Naive thymus-derived CD4-positive, alpha-beta T cell (primary cell): ENCODE measurements around the gene SMC1B. TPM values are rescaled to one million over a fixed set of nuclear protein-coding genes. Genes with fewer than 3 reads are reported as not detected.
"Not testable (repeated sequence)": the region's sequence is repeated elsewhere in the genome, so short reads cannot be mapped to it uniquely, and the experiment has no call there.

Source experiments
- ATAC-seq: fragments of 150-1000 bp; cut with Tn5 transposase; 2 replicates; pipeline ENCODE4 v1.10.0; 2021; ENCODE audit warnings: mild to moderate bottlenecking, moderate library complexity
- CTCF ChIA-PET: fragments of 350-600 bp; sonication (Branson Sonifier 250); formaldehyde crosslinking; loops from one replicate; lab custom pipeline; 2021; ENCODE audit warnings: antibody characterized with exemption; lab: Charles Lee
- POLR2A ChIA-PET: fragments of 350-600 bp; sonication (Branson Sonifier 250); formaldehyde crosslinking; loops from one replicate; lab custom pipeline; 2021; ENCODE audit warnings: antibody characterized with exemption, inconsistent platforms; lab: Charles Lee
- DNase-seq, 9 donors: peaks; one replicate each; pipeline versions ENCODE4 v3.0.0 to v3.0.0-alpha.2; 2020 to 2022; ENCODE audit warnings: mixed read lengths in 1 of 9
- H3K27ac ChIP-seq: one replicate; pipeline ENCODE4 v1.7.0; 2013; ENCODE audit warnings: mild to moderate bottlenecking, low read depth, low read length, moderate library complexity
- H3K27me3 ChIP-seq, 2 donors: one replicate each; pipeline ENCODE4 v1.7.0; 2013; ENCODE audit warnings: low read length in 2 of 2, mild to moderate bottlenecking in 2 of 2, moderate library complexity in 2 of 2; ENCODE audit not compliant: control insufficient read depth in 2 of 2, insufficient read depth in 2 of 2
- H3K36me3 ChIP-seq, 3 experiments: 1 replicate in 2 of 3; 2 replicates in 1 of 3; pipeline ENCODE4 v1.7.0; 2013; ENCODE audit warnings: low read length in 3 of 3, mild to moderate bottlenecking in 3 of 3, moderate library complexity in 1 of 3; ENCODE audit not compliant: insufficient read depth in 3 of 3, control insufficient read depth in 2 of 3
- H3K4me1 ChIP-seq, 2 donors: one replicate each; pipeline ENCODE4 v1.7.0; 2013; ENCODE audit warnings: low read length in 2 of 2, mild to moderate bottlenecking in 2 of 2, moderate library complexity in 1 of 2; ENCODE audit not compliant: control insufficient read depth in 2 of 2, insufficient read depth in 2 of 2
- H3K4me3 ChIP-seq: 2 replicates; pipeline ENCODE4 v1.7.0; 2013; ENCODE audit warnings: mild to moderate bottlenecking, low read length
- H3K9me3 ChIP-seq, 3 experiments: 1 replicate in 2 of 3; 2 replicates in 1 of 3; pipeline ENCODE4 v1.7.0; 2013; ENCODE audit warnings: low read length in 3 of 3; ENCODE audit not compliant: control insufficient read depth in 2 of 3
- H3K27ac Mint-ChIP-seq, 9 donors: one replicate each; pipeline ENCODE4 v1.8.0; 2020 to 2022; ENCODE audit warnings: mixed read lengths in 9 of 9, mild to moderate bottlenecking in 8 of 9, moderate library complexity in 5 of 9, inconsistent platforms in 2 of 9
- H3K27me3 Mint-ChIP-seq, 5 donors: one replicate each; pipeline ENCODE4 v1.8.0; 2021 to 2022; ENCODE audit warnings: mixed read lengths in 5 of 5, mild to moderate bottlenecking in 1 of 5
- H3K36me3 Mint-ChIP-seq, 5 donors: one replicate each; pipeline ENCODE4 v1.8.0; 2020 to 2022; ENCODE audit warnings: mixed read lengths in 5 of 5, mild to moderate bottlenecking in 3 of 5, inconsistent platforms in 1 of 5
- H3K4me1 Mint-ChIP-seq, 7 donors: one replicate each; pipeline ENCODE4 v1.8.0; 2020 to 2022; ENCODE audit warnings: mixed read lengths in 7 of 7, mild to moderate bottlenecking in 3 of 7, inconsistent platforms in 1 of 7
- H3K4me3 Mint-ChIP-seq, 10 donors: one replicate each; pipeline ENCODE4 v1.8.0; 2020 to 2022; ENCODE audit warnings: mild to moderate bottlenecking in 10 of 10, mixed read lengths in 10 of 10, moderate library complexity in 6 of 10, inconsistent platforms in 2 of 10
- H3K9me3 Mint-ChIP-seq, 11 donors: one replicate each; pipeline ENCODE4 v1.8.0; 2020 to 2022; ENCODE audit warnings: mixed read lengths in 11 of 11, mild to moderate bottlenecking in 4 of 11, inconsistent platforms in 1 of 11, moderate library complexity in 1 of 11
- intact Hi-C, 2 donors: fragments of 100-400 bp; cut with micrococcal nuclease; formaldehyde crosslinking; loops; one replicate each; pipeline ENCODE4 v1.15.1; 2023
- polyA plus RNA-seq, 2 donors: library from polyadenylated mRNA; unstranded; fragments of 300-500 nt; fragmentation: Illumina TruSeq; gene quantifications; one replicate each; pipeline ENCODE4 v1.2.3, GENCODE V29; 2021
- total RNA-seq, 6 experiments: library from RNA in 5 of 6; stranded (reverse) in 5 of 6; gene quantifications; 1 replicate in 5 of 6; 2 replicates in 1 of 6; pipeline ENCODE4 v1.2.3 and lab custom pipeline; 2021 to 2026

The SMC1B gene
- total and polyA plus RNA-seq, 7 experiments from 2014 or later, result 0.11 to 0.70 TPM; not detected in 5

- not testable (repeated sequence) for H3K36me3 Mint-ChIP-seq, H3K27me3 ChIP-seq, H3K4me1 ChIP-seq, H3K27ac ChIP-seq, ATAC-seq, H3K9me3 ChIP-seq, H3K9me3 Mint-ChIP-seq, H3K36me3 ChIP-seq, H3K4me3 ChIP-seq
- intact Hi-C loops, result loop anchor here in 1 of 2 donors (5.0 kb wide), 1 partner anchor 335 kb away; no protein-coding TSS in a partner anchor
- CTCF ChIA-PET, result interaction anchor here (0.6 to 1.1 kb wide), 3 partner anchors 118 to 830 kb away, joined by 3 read pairs; no protein-coding TSS in a partner anchor
- peak overlapping the region in 6 of 10 donors; percentile 6 to 71 (median 48) for H3K4me3 Mint-ChIP-seq
- peak overlapping the region in 2 of 9 donors; percentile 65 to 74 for H3K27ac Mint-ChIP-seq
- peaks cover 0 to 15% (median 0%) of the 10 kb centered on the region in 5 donors for H3K27me3 Mint-ChIP-seq
- peaks cover 9 to 29% (median 21%) of the 10 kb centered on the region in 7 donors for H3K4me1 Mint-ChIP-seq
- DNase-seq, result peak in 2 of 9 donors; percentile 17 to 48
- POLR2A ChIA-PET, result interaction anchor here (0.6 kb wide), 1 partner anchor 190 kb away, joined by 3 read pairs; no protein-coding TSS in a partner anchor
These were observed 23.6 kb upstream of the SMC1B start for GRCh38 chr22:45436871-45437517.

GRCh38 chr22:45435544-45436139, 22.2 kb upstream of the SMC1B start:
- H3K27me3 ChIP-seq, result no peaks in the 10 kb centered on the region
- ChIA-PET POLR2A (interaction anchor here (1.8 kb wide), 1 partner anchor 166 kb away, joined by 6 read pairs; no protein-coding TSS in a partner anchor), CTCF (interaction anchor here (0.7 kb wide), 1 partner anchor 1582 kb away, joined by 3 read pairs; no protein-coding TSS in a partner anchor)
- peaks cover 0 to 7% (median 0%) of the 10 kb centered on the region in 5 donors for H3K27me3 Mint-ChIP-seq
- H3K27ac ChIP-seq, result no peak overlapping the region
- H3K36me3 Mint-ChIP-seq, result peaks cover 0 to 1% (median 0%) of the 10 kb centered on the region in 5 donors
- no peaks in the 10 kb centered on the region for H3K36me3 ChIP-seq
- DNase-seq, result peak; percentile 60 to 79 (median 73)
- intact Hi-C loops, result loop anchor here (1.0 to 5.0 kb wide), 7 partner anchors 22 to 333 kb away; partner anchors contain the start of genes RIBC2 (in 2 of the 2), SMC1B (in 2 of the 2) and FAM118A (in 1 of the 2)
- no peaks in the 10 kb centered on the region for H3K9me3 Mint-ChIP-seq
- H3K4me1 ChIP-seq, result peaks cover 2 to 6% of the 10 kb centered on the region in 2 donors
- peak overlapping the region in 5 of 10 donors; percentile 12 to 65 (median 32) for H3K4me3 Mint-ChIP-seq
- peaks cover 9 to 22% (median 13%) of the 10 kb centered on the region in 7 donors for H3K4me1 Mint-ChIP-seq
- H3K4me3 ChIP-seq, result no peak overlapping the region
- ATAC-seq, result peak; percentile 93
- H3K9me3 ChIP-seq, result no peaks in the 10 kb centered on the region
- H3K27ac Mint-ChIP-seq, result peak overlapping the region in 6 of 9 donors; percentile 31 to 71 (median 60)

GRCh38 chr22:45434981-45435380, 21.6 kb upstream of the SMC1B start:
- peaks cover 0 to 7% (median 0%) of the 10 kb centered on the region in 5 donors for H3K27me3 Mint-ChIP-seq
- H3K4me3 ChIP-seq, result no peak overlapping the region
- H3K9me3 ChIP-seq, result no peaks in the 10 kb centered on the region
- H3K36me3 Mint-ChIP-seq, result peaks cover 0 to 1% (median 0%) of the 10 kb centered on the region in 5 donors
- ChIA-PET CTCF (no interaction called here), POLR2A (interaction anchor here (1.8 kb wide), 1 partner anchor 165 kb away, joined by 6 read pairs; no protein-coding TSS in a partner anchor)
- DNase-seq, result no peak
- H3K27me3 ChIP-seq, result no peaks in the 10 kb centered on the region
- no peaks in the 10 kb centered on the region for H3K36me3 ChIP-seq
- H3K4me3 Mint-ChIP-seq, result peak overlapping the region in 2 of 10 donors; percentile 32 to 65
- no peak for ATAC-seq
- peaks cover 0 to 6% of the 10 kb centered on the region in 2 donors for H3K4me1 ChIP-seq
- peaks cover 9 to 18% (median 10%) of the 10 kb centered on the region in 7 donors for H3K4me1 Mint-ChIP-seq
- no peak overlapping the region for H3K27ac ChIP-seq
- H3K9me3 Mint-ChIP-seq, result no peaks in the 10 kb centered on the region
- intact Hi-C loops, result loop anchor here (1.0 to 5.0 kb wide), 7 partner anchors 22 to 333 kb away; partner anchors contain the start of genes RIBC2 (in 2 of the 2), SMC1B (in 2 of the 2) and FAM118A (in 1 of the 2)
- peak overlapping the region in 2 of 9 donors; percentile 5 to 69 for H3K27ac Mint-ChIP-seq

- H3K4me1 Mint-ChIP-seq, result peaks cover 7 to 15% (median 8%) of the 10 kb centered on the region in 7 donors
These were observed 17.5 kb upstream of the SMC1B start for GRCh38 chr22:45430871-45431270.

GRCh38 chr22:45429981-45430775, 16.8 kb upstream of the SMC1B start:
- H3K4me3 Mint-ChIP-seq, result no peak overlapping the region
- H3K36me3 Mint-ChIP-seq, result peaks cover 0 to 14% (median 0%) of the 10 kb centered on the region in 5 donors
- Histone ChIP-seq H3K4me3 (no peak overlapping the region), H3K4me1 (no peaks in the 10 kb centered on the region), H3K36me3 (no peaks in the 10 kb centered on the region), H3K27me3 (no peaks in the 10 kb centered on the region), H3K27ac (no peak overlapping the region), H3K9me3 (no peaks in the 10 kb centered on the region)
- ChIA-PET CTCF (no interaction called here), POLR2A (no interaction called here)
- ATAC-seq, result no peak
- H3K27ac Mint-ChIP-seq, result no peak overlapping the region
- H3K27me3 Mint-ChIP-seq, result no peaks in the 10 kb centered on the region
- H3K9me3 Mint-ChIP-seq, result peaks cover 0 to 7% (median 0%) of the 10 kb centered on the region in 11 donors
- DNase-seq, result no peak
- H3K4me1 Mint-ChIP-seq, result peaks cover under 1 to 9% (median 1%) of the 10 kb centered on the region in 7 donors
- intact Hi-C loops, result no loop called here

More at GRCh38 chr22:45430871-45431270, 17.5 kb upstream of the SMC1B start:
- POLR2A ChIA-PET, result no interaction called here
- ATAC-seq, result no peak
- Mint-ChIP-seq H3K36me3 (peaks cover 0 to 12% (median 0%) of the 10 kb centered on the region in 5 donors), H3K4me3 (no peak overlapping the region), H3K27ac (no peak overlapping the region), H3K27me3 (no peaks in the 10 kb centered on the region), H3K9me3 (peaks cover 0 to 7% (median 0%) of the 10 kb centered on the region in 11 donors)
- H3K36me3 ChIP-seq, result no peaks in the 10 kb centered on the region
- H3K27me3 ChIP-seq, result no peaks in the 10 kb centered on the region
- CTCF ChIA-PET, result no interaction called here
- H3K27ac ChIP-seq, result no peak overlapping the region
- DNase-seq, result no peak
- H3K4me1 ChIP-seq, result peaks cover 0 to 5% of the 10 kb centered on the region in 2 donors
- intact Hi-C loops, result no loop called here
- H3K9me3 ChIP-seq, result no peaks in the 10 kb centered on the region
- H3K4me3 ChIP-seq, result no peak overlapping the region

GRCh38 chr22:45429424-45429823, 16.0 kb upstream of the SMC1B start:
- H3K4me1 ChIP-seq, result no peaks in the 10 kb centered on the region
- H3K36me3 ChIP-seq, result no peaks in the 10 kb centered on the region
- Mint-ChIP-seq H3K27me3 (no peaks in the 10 kb centered on the region), H3K36me3 (peaks cover 0 to 14% (median 0%) of the 10 kb centered on the region in 5 donors), H3K27ac (peak overlapping the region in 1 of 9 donors; percentile 67), H3K9me3 (peaks cover 0 to 7% (median 0%) of the 10 kb centered on the region in 11 donors), H3K4me1 (peaks cover 0 to 9% (median 0%) of the 10 kb centered on the region in 7 donors), H3K4me3 (no peak overlapping the region)
- ATAC-seq, result no peak
- no peaks in the 10 kb centered on the region for H3K9me3 ChIP-seq
- no peak for DNase-seq
- no peak overlapping the region for H3K4me3 ChIP-seq
- H3K27me3 ChIP-seq, result no peaks in the 10 kb centered on the region
- ChIA-PET CTCF (no interaction called here), POLR2A (no interaction called here)
- intact Hi-C loops, result no loop called here
- no peak overlapping the region for H3K27ac ChIP-seq
